ENCODE measurements around the gene ARMH1. TPM values are rescaled to one million over a fixed set of nuclear protein-coding genes. Genes with fewer than 3 reads are reported as not detected.

Gene ARMH1
- total RNA-seq, 1 donor from 2014 or later = 4.7 TPM

GRCh38 chr1:44636688-44637598 is 37.6 kb upstream of the ARMH1 start:
- H3K27me3 ChIP-seq (ENCODE audit: control insufficient read depth, insufficient read depth, low read length) = no peaks in the 10 kb centered on the region
- peaks cover 1% of the 10 kb centered on the region for H3K36me3 ChIP-seq (ENCODE audit: control insufficient read depth, insufficient read depth, low read length)
- no peak for DNase-seq (ENCODE audit: low read depth)
- TF ChIP-seq CTCF (IDR thresholded peaks at IDR 0.05; ENCODE audit: insufficient read depth, low read length, poor library complexity, severe bottlenecking) = no peak
- no peak overlapping the region for H3K4me3 ChIP-seq (ENCODE audit: low read depth, low read length)

GRCh38 chr1:44637702-44638411 is 36.7 kb upstream of the ARMH1 start:
- no peaks in the 10 kb centered on the region for H3K27me3 ChIP-seq (ENCODE audit: control insufficient read depth, insufficient read depth, low read length)
- TF ChIP-seq CTCF (IDR thresholded peaks at IDR 0.05; ENCODE audit: insufficient read depth, low read length, poor library complexity, severe bottlenecking) = no peak
- H3K4me3 ChIP-seq (ENCODE audit: low read depth, low read length) = no peak overlapping the region
- no peak for DNase-seq (ENCODE audit: low read depth)
- H3K36me3 ChIP-seq (ENCODE audit: control insufficient read depth, insufficient read depth, low read length) = peaks cover 1% of the 10 kb centered on the region

- H3K36me3 ChIP-seq (ENCODE audit: control insufficient read depth, insufficient read depth, low read length) = no peaks in the 10 kb centered on the region
- H3K27me3 ChIP-seq (ENCODE audit: control insufficient read depth, insufficient read depth, low read length) = no peaks in the 10 kb centered on the region
- TF ChIP-seq CTCF (IDR thresholded peaks at IDR 0.05; ENCODE audit: insufficient read depth, low read length, poor library complexity, severe bottlenecking) = no peak
- no peak for DNase-seq (ENCODE audit: low read depth)
- H3K4me3 ChIP-seq (ENCODE audit: low read depth, low read length) = no peak overlapping the region
Observed at GRCh38 chr1:44640200-44640853, 34.2 kb upstream of the ARMH1 start.

GRCh38 chr1:44641126-44642102 is 33.1 kb upstream of the ARMH1 start:
- no peak for DNase-seq (ENCODE audit: low read depth)
- Histone ChIP-seq H3K4me3 (ENCODE audit: low read depth, low read length) (no peak overlapping the region), H3K36me3 (ENCODE audit: control insufficient read depth, insufficient read depth, low read length) (no peaks in the 10 kb centered on the region), H3K27me3 (ENCODE audit: control insufficient read depth, insufficient read depth, low read length) (no peaks in the 10 kb centered on the region)
- no peak for TF ChIP-seq CTCF (IDR thresholded peaks at IDR 0.05; ENCODE audit: insufficient read depth, low read length, poor library complexity, severe bottlenecking)

GRCh38 chr1:44642255-44642654 is 32.3 kb upstream of the ARMH1 start:
- TF ChIP-seq CTCF (IDR thresholded peaks at IDR 0.05; ENCODE audit: insufficient read depth, low read length, poor library complexity, severe bottlenecking) = no peak
- no peak for DNase-seq (ENCODE audit: low read depth)
- Histone ChIP-seq H3K36me3 (ENCODE audit: control insufficient read depth, insufficient read depth, low read length) (no peaks in the 10 kb centered on the region), H3K4me3 (ENCODE audit: low read depth, low read length) (no peak overlapping the region), H3K27me3 (ENCODE audit: control insufficient read depth, insufficient read depth, low read length) (no peaks in the 10 kb centered on the region)
